Panc1 (cell line): ENCODE measurements around the gene LRMDA. TPM values are rescaled to one million over a fixed set of nuclear protein-coding genes. Genes with fewer than 3 reads are reported as not detected.

Source experiments
- ATAC-seq: fragments of 200-7000 bp; cut with Tn5 transposase; 2 replicates; pipeline ENCODE4 v1.9.1; 2020; ENCODE audit warnings: mild to moderate bottlenecking, moderate library complexity
- BruUV-seq: library from RNA; stranded (reverse); fragments of 400-500 nt; replicated peaks from 2 replicates; lab custom pipeline; 2021; lab: Mats Ljungman, UMichigan
- CTCF ChIA-PET: fragments of 300-600 bp; sonication (Branson Sonifier 250); formaldehyde crosslinking; loops from one replicate; lab custom pipeline; 2022; ENCODE audit warnings: antibody characterized with exemption; lab: Charles Lee
- POLR2A ChIA-PET: fragments of 300-600 bp; sonication (Branson Sonifier 250); formaldehyde crosslinking; loops from one replicate; lab custom pipeline; 2022; ENCODE audit warnings: antibody characterized with exemption; lab: Charles Lee
- DNase-seq: peaks from one replicate; pipeline ENCODE4 v3.0.0-alpha.2; 2010; ENCODE audit warnings: low read depth, low spot score
- H3K27ac ChIP-seq: 2 replicates; pipeline ENCODE4 v1.5.1; 2011; ENCODE audit warnings: mild to moderate bottlenecking, low read length, inconsistent platforms
- H3K27me3 ChIP-seq: fragments of 200-500 bp; sonication (Bioruptor generic); 2 replicates; pipeline ENCODE4 v1.6.0; 2014; ENCODE audit warnings: low read length, inconsistent platforms; ENCODE audit not compliant: control insufficient read depth, insufficient read depth
- H3K36me3 ChIP-seq: fragments of 200-500 bp; sonication (Bioruptor generic); 2 replicates; pipeline ENCODE4 v1.5.1; 2014; ENCODE audit warnings: inconsistent platforms, mild to moderate bottlenecking, low read length, moderate library complexity; ENCODE audit not compliant: control insufficient read depth, insufficient read depth
- H3K4me1 ChIP-seq: 2 replicates; pipeline ENCODE4 v1.5.1; 2011; ENCODE audit warnings: inconsistent platforms, mild to moderate bottlenecking, low read length, moderate library complexity; ENCODE audit not compliant: control insufficient read depth, insufficient read depth
- H3K4me3 ChIP-seq, 2 experiments: 2 replicates each; pipeline ENCODE4 v1.5.1; 2011 to 2012; ENCODE audit warnings: low read depth in 2 of 2, low read length in 2 of 2, mild to moderate bottlenecking in 2 of 2, inconsistent platforms in 1 of 2, moderate library complexity in 1 of 2
- H3K9me3 ChIP-seq: fragments of 200-500 bp; sonication (Bioruptor generic); 2 replicates; pipeline ENCODE4 v1.5.1; 2014; ENCODE audit warnings: low read depth, mild to moderate bottlenecking, inconsistent platforms, low read length, moderate library complexity; ENCODE audit not compliant: control insufficient read depth, insufficient read depth
- CTCF ChIP-seq: fragments of 450-650 bp; IDR thresholded peaks from 2 replicates; pipeline ENCODE4 v1.5.1; 2017; ENCODE audit warnings: mild to moderate bottlenecking
- POLR2AphosphoS5 ChIP-seq: IDR thresholded peaks from 2 replicates; pipeline ENCODE4 v1.6.1; 2012; ENCODE audit warnings: mild to moderate bottlenecking, low read depth, low read length, moderate library complexity
- REST ChIP-seq, 2 experiments: IDR thresholded peaks; 2 replicates each; pipeline ENCODE4 v1.6.1; 2011 to 2012; ENCODE audit warnings: low read depth in 2 of 2, control low read depth in 1 of 2, low read length in 1 of 2, mild to moderate bottlenecking in 1 of 2, moderate library complexity in 1 of 2; ENCODE audit not compliant: insufficient read depth in 1 of 2
- SIN3A ChIP-seq: IDR thresholded peaks from 2 replicates; pipeline ENCODE4 v1.6.1; 2012; ENCODE audit warnings: low read depth, mild to moderate bottlenecking, low read length, moderate library complexity, borderline replicate concordance; ENCODE audit not compliant: insufficient read depth
- TCF7L2 ChIP-seq: IDR thresholded peaks from 2 replicates; pipeline ENCODE4 v1.6.1; 2011; ENCODE audit warnings: mild to moderate bottlenecking, low read depth, low read length, inconsistent platforms
- in situ Hi-C: cut with HindIII; loops from 2 replicates; pipeline ENCODE4 v1.10.0; 2016; ENCODE audit warnings: low sequenced_read_pairs, low pct_unique_long_range_greater_than_20kb
- intact Hi-C: fragments of 100-400 bp; cut with micrococcal nuclease; formaldehyde crosslinking; loops from one replicate; pipeline ENCODE4 v1.10.0; 2022; ENCODE audit not compliant: unreplicated experiment
- total RNA-seq: library from RNA; stranded (reverse); gene quantifications from one replicate; pipeline ENCODE4 v1.2.1, GENCODE V29; 2021; ENCODE audit not compliant: unreplicated experiment

Gene LRMDA
- total RNA-seq, 1 experiment from 2014 or later, result 1.2 TPM

- DNase-seq (no peak), ATAC-seq (no peak)
- Histone ChIP-seq H3K27me3 (peaks cover 5% of the 10 kb centered on the region; the same call in 1 of the 2 replicates), H3K27ac (no peak overlapping the region), H3K9me3 (no peaks in the 10 kb centered on the region), H3K36me3 (no peaks in the 10 kb centered on the region), H3K4me3 (no peak overlapping the region), H3K4me1 (no peaks in the 10 kb centered on the region)
- POLR2A ChIA-PET, result no interaction called here
- in situ Hi-C loops (no loop called here), intact Hi-C loops (loop anchor here (10.0 kb wide), 3 partner anchors 235 to 905 kb away; partner anchors contain the start of gene ZNF503)
- no TSS peak for BruUV-seq
- CTCF ChIA-PET, result no interaction called here
- TF ChIP-seq REST (IDR thresholded peaks at IDR 0.05; ENCODE audit: insufficient read depth in 1 of 2, low read depth in 2 of 2, low read length in 1 of 2) (no peak), TCF7L2 (no peak)
Measured at GRCh38 chr10:76309741-76310587, 878.5 kb downstream of the LRMDA start.

- Histone ChIP-seq H3K9me3 (no peaks in the 10 kb centered on the region), H3K27me3 (peaks cover 2% of the 10 kb centered on the region; the same call in 1 of the 2 replicates), H3K4me3 (no peak overlapping the region), H3K4me1 (no peaks in the 10 kb centered on the region), H3K27ac (no peak overlapping the region), H3K36me3 (no peaks in the 10 kb centered on the region)
- intact Hi-C loops, result no loop called here
- no peak for DNase-seq
- in situ Hi-C loops, result no loop called here
- CTCF ChIA-PET, result no interaction called here
- ATAC-seq, result no peak
- TF ChIP-seq TCF7L2 (no peak), SIN3A (no peak), CTCF (no peak), POLR2AphosphoS5 (no peak), REST (IDR thresholded peaks at IDR 0.05; ENCODE audit: insufficient read depth in 1 of 2, low read depth in 2 of 2, low read length in 1 of 2) (no peak)
- no TSS peak for BruUV-seq
- POLR2A ChIA-PET, result no interaction called here
Measured at GRCh38 chr10:76310588-76311080, 879.2 kb downstream of the LRMDA start.
